RPMI8226 (cell line): Measurements from ENCODE around the gene INVS.
"Not testable (repeated sequence)": the region's sequence is repeated elsewhere in the genome, so short reads cannot be mapped to it uniquely, and the experiment has no call there.

ENCODE experiments used
- DNase-seq: peaks from one replicate; pipeline ENCODE4 v3.0.0-alpha.2; 2015

The INVS gene

DNA sequence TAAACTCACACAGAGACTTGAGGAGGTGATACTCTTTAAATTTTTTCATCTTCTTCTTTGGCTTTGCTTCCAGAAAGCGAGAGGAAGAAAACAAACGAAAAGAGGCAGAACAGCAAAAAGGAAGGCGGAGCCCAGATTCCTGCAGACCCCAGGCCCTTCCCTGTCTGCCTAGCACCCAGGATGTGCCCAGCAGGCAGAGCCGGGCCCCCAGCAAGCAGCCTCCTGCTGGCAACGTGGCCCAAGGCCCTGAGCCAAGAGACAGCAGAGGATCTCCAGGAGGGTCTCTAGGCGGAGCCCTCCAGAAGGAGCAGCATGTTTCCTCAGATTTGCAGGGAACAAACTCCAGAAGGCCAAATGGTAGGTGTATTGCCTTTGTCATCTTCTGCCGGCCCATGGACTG is 185.2 kb downstream of the INVS start:
- no peak for DNase-seq

DNA sequence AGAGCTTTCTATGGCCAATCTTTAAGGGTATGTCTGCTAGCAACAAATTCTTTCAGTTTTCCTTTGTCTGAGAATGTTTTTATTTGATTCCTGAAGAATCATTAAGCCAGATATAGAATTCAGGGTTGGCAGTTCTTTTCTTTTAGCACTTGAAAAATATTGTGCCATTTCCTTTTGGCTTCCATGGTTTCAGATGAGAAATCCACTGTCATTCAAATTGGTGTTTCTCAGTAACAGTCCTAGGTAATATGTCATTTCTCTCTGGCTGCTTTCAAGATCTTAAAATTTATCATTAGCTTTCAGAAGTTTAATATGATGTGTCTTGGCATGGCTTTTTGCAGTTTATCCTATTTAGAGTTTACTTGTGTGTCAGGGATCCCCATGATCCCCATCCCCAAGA is 186.0 kb downstream of the INVS start:
- no peak for DNase-seq

DNA sequence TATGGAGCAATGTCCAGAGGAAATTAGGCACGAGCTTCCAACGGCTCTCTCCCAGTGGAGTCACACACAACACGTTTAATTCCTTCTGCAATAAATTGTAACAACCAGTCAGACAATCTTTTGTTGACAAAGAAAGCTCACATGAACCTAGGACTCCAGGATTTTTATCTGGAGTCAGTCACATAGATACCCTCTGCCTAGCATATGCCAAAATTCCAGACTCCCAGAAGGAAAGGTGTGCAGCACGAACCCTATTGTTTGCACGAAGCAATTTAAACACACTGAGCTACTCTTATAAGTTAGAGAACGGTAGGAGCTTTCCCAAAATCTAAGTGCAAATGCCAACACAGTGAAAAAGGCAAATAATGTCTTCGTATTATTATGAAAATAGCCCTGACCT is 186.6 kb downstream of the INVS start:
- no peak for DNase-seq

DNA sequence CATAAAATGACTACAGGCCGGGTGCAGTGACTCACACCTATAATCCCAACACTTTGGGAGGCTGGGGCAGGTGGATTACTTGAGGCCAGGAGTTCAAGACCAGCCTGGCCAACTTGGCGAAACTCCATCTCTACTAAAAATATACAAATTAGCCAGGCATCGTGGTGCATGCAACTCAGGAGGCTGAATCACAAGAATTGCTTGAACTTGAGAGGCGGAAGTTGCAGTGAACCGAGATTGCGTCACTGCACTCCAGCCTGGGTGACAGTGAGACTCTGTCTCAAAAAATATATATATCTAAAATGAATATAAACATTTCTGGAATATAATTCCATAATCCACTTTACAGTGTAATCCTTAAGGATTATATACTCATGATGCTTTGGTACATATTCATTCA is 187.2 kb downstream of the INVS start:
- DNase-seq = no peak

DNA sequence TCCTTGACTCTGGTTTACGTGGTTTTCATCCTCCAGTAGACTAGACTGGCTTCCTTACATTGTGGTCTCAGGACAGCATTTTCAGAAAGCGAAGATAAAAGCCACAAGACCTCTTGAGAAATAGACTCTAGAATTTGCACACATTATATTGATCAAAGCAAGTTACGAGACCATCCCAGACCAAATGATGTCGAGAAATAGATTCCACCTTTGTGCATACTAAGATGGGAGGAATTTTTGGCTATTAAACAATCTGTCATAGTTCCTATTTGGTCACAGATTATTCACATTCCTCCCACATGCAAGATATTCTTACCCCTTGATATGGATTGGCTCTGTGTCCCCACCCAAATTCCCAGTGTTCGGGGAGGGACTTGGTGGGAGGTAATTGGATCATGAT is 188.1 kb downstream of the INVS start:
- no peak for DNase-seq

DNA sequence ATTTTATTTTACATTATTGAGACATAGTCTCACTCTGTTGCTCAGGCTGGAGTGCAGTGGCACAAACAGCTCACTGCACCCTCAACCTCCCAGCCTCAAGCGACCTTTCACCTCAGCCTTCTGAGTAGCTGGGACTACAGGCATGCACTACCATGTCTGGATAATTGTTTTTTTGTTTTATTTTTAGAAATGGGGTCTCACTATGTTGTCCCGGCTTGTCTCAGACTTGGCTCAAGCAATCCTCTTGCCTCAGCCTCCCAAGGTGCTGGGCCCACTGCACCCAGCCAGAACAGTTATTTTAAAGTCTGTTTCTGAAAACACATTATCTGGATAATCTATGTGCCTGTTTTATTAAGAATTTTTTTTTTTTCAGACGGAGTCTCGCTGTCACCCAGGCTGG is 191.7 kb downstream of the INVS start:
- DNase-seq = no peak

DNA sequence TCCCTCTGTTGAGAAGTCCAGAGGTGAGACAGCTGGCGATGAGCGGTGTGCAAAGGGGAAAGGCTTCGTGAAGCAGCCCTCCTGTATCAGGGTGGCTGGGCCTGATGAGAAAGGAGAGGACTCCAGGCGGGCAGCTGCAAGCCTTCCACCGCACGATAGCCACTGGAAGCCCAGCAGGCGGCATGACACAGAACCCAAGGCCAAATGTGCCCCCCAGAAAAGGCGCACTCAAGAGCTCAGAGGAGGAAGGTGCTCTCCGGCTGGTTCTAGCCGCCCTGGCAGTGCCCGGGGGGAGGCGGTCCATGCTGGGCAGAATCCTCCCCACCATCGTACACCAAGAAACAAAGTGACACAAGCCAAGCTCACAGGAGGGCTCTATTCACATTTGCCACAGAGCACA is 193.4 kb downstream of the INVS start:
- DNase-seq = no peak

DNA sequence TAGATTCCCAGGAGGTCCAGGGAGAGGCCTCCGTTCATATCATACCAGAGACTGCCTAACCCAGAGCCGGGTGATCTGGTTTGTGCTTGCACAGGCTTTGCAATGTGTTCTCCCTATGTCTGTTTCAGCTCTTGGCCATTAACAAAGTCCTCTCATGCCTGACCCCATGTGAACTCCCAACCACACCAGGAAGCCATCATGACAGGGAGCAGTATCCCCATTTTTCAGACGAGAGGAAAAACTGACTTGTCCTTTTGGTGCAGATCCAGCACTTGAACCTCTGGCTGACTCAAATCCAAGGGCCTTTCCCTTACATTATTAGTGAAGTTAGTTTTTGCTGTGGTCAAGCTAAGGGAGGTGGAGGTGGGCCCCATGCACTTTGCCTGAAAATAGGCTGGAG is 195.3 kb downstream of the INVS start:
- DNase-seq = no peak

DNA sequence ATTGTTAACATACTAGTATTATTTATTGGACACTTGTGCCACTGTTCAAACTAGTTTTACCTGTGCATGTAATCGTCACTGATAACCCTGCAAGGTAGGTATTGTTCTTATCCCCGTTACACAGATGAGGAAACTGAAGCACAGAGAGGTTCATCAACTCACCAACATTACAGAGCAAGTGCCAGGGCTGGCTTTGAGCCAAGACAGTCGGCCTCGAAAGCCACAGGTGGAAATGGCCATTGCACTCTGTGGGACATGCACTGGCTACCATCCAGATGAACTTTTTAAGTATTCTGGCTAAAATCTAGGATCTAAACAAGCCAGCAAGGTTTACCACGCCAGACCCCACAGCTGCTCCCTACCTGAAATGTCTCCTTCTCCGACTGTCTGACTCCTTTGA is 195.8 kb downstream of the INVS start:
- peak; percentile 7 for DNase-seq

DNA sequence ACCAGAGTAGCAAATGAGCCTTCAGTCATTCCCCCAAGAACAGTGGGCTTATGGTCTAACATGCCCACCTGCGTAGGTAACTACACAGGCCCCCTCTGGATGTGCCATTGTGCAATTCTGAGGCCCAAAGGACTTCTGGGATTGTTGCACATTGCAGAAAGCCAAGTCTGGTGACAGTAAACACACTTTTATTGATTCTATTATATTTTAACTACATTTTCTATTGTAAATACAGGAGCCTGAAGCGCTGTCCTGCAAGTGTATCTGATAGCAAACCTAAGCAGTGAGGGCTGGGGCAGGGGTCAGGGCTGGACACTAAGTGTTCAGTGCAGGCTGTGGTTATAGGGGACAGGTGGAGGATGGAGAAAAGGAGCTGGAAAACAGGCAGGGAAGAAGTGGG is 196.2 kb downstream of the INVS start:
- DNase-seq = no peak

DNA sequence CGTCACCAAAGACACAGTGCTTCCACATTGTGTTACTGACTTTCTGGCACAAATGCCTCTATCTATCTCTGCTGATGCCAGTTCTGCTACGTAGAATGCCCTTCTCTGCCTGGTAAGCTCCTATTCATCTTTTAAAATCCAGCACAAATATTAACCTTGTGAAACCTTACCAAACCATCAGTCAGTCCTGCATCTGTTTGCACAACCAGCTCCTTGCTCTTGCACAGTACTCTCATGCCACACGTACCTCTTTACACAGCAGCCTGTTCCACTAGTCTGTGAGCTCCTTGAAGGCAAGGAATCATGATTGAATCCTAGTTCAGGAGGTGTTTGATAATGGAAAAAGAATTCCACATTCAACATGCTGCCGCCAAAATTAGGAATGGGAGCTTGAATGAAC is 197.4 kb downstream of the INVS start:
- DNase-seq = no peak

DNA sequence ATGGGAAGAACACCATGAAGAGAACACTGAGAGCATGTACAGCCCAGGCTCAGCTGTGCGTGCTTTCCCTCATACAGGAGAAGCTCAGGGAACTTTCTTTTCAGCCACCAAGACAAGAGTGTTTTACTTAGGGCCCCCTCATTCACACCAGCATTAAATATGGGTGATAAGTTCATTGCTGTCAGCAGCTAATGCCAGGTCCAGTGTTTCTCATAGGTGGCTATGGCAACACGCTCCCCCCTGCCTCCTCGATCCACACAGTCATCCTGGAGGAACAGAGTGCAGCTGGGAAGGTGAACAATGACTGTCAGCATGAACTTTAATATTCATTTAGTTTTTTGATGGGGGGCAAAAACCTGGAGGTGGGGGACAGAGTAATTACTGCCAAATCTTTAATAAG is 199.3 kb downstream of the INVS start:
- DNase-seq = no peak

DNA sequence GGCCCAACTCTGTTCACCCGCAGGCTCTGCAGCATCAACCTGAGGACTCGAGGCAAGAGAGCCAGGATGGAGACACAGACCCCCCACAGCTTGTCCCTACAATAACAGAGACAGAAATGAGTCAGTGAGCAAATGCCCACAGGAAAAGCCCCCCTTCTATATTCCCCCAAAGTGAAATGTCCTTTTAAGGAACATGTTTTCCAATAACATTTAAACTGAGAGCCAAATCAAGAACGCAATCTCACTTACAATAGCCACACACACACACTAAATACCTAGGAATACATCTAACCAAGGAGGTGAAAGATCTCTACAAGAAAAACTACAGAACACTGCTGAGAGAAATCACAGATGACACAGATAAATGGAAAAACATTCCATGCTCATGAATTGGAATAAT is 204.7 kb downstream of the INVS start:
- no peak for DNase-seq

DNA sequence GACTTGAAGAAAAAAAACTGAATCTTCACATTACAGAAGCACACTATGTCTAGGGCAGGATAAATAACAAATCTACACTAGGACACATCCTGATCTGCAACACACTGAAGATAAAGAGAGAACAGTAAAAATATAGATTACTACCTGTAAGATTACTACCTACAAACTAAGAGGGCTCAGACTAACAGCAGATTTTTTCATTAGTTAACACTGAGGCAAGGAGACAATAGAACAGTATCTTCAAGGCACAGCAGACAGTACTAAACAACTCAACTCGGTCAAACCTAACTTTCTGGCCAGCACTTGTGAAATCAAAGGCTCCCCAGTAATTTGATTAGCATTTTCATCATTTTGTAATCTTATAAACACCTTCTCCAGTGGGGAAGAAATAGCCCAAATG is 207.2 kb downstream of the INVS start:
- no peak for DNase-seq

DNA sequence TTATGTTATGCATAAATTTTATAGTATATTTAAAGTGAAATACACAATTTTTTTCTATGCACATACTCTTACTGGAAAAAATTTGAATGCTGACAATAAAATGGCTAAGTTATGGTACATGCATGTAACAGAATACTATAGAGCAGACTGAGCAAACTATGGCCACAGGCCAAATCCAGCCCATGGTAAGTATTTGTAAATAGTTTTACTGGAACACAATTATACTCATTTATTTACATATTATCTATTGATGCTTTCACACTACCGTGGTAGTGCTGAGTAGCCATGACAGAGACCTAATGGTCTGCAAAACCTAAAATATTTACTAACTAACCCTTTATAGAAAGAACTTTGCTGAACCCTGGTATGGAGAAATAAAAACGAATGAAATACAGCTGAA is 208.0 kb downstream of the INVS start:
- DNase-seq = no peak

DNA sequence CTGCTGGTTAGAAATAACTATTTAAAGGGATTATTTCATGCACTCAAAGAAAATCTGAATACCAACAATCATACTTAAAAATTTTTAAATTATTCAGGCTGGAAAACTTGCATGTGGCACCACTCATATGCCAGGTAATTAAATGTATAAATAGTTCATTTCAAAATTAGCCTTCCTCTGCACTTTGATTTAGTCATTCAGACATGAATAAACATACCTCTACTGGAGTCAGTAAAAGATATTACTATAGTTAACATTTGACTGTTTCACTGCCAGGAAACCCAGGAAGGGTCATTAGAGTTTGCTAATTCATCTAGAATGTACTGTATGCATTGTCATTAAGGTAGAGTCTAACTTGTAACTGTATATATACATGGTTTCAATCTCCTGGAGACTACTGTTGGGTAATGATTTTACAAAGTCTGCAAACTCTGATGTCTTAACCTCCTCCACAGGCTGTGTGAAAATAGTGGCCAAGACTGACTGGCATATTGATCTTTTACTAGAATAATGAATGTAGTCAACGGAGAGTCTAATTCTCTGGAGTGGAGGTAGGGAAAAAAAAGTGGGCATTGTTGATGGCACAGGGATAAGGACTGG is 210.0 kb downstream of the INVS start:
- DNase-seq = no peak

DNA sequence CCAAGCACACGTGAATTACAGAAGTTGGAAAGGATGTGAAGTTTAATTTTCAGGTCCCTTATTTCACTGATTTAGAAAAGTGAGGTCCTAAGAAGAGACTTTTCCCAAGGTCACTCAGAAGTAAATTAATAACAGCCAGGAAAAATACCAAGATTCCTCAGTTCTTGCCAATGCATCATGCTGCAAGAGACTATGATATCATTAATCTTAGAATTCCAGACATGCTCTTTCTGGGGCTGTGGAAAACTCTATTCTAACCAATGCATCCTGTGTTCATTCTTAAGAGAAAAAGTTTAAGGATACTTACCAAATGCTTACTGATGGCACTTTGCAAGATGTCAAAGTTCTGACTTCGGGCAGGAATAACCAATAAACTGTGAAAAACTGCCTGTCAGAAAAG is 210.9 kb downstream of the INVS start:
- DNase-seq = no peak

DNA sequence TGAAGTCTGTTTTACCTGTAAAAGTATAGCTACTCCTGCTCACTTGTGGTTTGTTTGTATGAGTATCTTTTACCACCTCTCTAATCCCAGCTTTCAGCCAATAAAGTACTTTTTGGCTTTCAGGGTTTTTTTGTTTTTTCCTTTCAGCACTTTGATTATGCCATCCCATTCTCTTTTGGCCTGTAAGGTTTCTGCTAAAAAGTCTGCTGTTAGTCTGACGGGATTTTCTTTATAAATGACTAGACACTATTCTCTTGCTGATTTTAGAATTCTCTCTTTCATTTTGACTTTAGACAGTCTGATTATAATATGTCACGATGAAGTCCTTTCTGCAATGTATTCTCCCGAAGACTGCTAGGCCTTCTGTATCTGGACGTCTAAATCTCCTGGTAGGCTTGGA is 216.5 kb downstream of the INVS start:
- DNase-seq = no peak

DNA sequence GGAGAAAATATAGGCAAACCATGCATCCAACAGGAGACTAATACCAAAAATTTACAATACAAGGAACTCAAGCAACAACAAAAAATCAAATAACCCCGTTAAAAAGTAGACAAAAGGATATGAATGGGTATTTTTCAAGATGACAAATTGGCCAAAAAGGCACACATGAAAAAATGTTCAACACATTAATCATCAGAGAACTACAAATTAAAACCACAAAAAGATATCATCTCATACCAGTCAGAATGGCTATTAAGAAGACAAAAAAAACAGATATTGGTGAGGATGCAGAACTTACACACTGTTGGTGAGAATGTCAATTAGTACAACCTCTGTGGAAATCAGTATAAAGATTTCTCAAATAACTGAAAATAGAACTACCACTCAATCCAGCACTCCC is 218.7 kb downstream of the INVS start:
- no peak for DNase-seq

DNA sequence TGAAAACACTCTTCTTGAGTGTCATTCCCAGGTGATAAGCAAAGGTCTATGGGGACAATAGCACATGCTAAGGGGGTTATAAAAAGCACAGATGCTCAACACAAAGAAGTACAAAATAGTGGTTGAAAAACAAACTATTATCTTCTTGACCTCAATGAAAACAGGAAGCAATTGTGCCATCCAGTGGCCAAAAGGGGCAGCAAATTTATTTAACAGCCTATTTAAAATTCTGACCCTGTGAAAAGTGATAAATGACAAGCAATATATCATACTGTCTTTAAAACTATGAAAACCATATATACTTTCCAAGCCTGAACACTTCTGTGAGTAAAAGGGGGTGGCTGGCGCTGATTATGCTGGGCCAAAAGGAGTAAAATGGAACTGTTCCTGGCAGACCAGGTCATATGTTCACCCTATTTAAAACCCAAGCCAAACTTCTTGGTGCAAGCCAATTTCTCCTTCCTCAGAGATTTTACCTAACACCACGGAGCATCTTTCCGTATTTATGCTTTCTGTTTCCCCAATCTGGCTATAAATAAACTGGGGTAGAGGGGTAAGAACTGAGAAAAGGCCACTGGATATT is 224.0 kb downstream of the INVS start:
- DNase-seq = peak; percentile 38

DNA sequence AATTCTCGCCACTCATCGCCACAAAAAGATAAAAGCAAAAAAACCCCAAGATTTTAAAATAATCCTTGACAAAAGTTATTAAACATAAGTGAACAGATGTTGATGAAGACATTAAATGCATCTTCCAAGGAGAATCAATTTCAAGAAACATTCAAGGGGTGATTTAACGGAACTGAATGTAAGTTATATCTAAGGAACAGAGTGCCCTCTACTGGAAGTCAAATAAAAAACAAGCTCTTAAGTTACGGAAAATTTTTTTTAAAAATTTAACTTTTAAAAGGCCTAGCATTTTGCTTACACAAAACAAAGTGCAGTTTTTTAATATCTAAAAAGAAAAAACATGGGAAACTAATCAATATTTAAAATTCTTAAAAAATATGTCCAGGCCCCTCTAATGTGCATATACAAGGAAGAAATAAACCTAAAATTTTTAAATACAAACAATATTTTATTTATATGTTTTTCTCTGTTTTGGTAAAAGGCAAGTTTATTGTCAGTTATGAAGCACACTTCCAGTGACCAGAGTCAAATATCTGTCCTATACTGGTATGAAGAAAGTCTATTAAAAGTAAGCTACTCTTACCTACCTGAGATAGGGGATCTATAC is 225.7 kb downstream of the INVS start:
- DNase-seq = no peak

DNA sequence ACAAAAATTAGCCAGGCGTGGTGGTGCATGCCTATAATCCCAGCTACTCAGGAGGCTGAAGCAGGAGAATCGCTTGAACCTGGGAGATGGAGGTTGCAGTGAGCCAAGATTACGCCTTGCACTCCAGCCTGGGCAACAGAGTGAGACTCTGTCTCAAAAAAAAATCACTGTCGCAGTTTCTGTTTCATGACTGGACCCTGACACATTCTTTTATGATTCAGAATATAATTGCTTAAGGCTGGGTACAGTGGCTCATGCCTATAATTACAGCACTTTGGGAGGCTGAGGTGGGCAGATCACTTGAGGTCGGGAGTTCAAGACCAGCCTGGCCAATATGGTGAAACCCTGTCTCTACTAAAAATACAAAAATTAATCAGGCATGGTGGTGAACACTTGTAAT is 239.7 kb downstream of the INVS start:
- not testable (repeated sequence) for DNase-seq

DNA sequence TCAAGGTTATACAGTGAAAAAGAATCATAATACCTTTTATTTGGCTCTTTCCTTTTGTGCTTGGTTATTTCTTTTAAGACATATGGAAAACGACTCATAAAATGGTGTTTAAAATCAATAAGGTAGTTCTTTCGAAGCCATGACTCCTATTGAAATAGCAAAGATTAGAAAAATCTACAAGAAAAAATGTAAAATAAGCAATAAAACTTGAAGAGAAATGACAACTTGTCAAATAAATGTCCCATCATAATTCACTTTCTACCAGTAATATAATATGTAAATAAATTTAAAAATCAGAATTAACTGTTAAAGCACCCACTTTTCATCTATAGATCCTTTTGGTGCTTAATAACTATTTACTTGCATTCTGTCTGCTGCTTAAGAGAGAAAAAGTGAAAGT is 241.2 kb downstream of the INVS start:
- no peak for DNase-seq

DNA sequence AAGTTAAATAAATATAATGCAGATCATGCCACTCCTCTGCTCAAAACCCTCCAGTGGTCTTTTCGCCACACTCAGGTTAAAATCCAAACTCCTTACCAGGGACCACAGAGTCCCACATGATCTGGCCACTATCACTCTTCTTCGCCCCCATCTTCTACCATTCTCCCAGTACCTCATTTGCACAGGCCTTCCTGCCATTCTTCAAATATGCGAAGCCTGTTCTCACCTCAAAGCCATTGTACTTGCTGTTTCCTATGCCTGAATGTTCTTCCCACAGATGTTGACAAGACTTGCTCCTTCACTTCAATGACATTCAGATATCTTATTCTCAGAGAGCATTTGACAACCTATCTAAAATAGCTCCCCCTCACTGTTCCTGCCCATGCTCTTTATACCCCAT is 242.8 kb downstream of the INVS start:
- no peak for DNase-seq

DNA sequence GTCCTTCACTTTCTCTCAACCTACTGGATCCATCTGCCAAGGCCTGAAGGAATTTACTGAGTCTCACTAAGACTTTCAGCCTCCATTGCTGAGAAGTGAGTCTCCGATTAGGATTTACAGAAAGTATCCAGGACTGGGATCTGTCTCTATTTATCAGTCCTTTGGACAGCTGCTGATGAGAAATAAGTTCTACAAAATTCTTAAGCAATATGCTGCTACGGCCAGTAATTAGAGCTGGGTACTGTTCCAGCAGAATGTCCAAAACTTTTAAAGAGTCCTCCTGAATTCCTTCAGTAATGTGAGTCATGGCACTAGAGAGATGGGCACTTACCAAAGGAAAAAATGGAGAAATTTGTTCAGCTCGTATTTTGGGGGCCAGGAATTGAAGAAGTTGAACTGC is 247.8 kb downstream of the INVS start:
- no peak for DNase-seq
